Measurements from ENCODE around the gene PTPRJ.

PTPRJ gene

GRCh38 chr11:47973173-47973572 lies 7.2 kb upstream of the PTPRJ start:
- Histone ChIP-seq H3K4me3 (ENCODE audit: low read length) (no peak overlapping the region), H3K27me3 (replicated peaks; ENCODE audit: control insufficient read depth, insufficient read depth, low read length) (no peaks in the 10 kb centered on the region), H3K9me3 (ENCODE audit: control insufficient read depth, low read length) (no peaks in the 10 kb centered on the region), H3K9ac (ENCODE audit: low read length) (peak overlapping the region; percentile 70), H3K36me3 (ENCODE audit: control insufficient read depth, insufficient read depth, low read length, severe bottlenecking) (no peaks in the 10 kb centered on the region), H3K4me1 (ENCODE audit: control insufficient read depth, insufficient read depth, low read length) (peaks cover 21% of the 10 kb centered on the region)
- no peak for DNase-seq (ENCODE audit: low read depth)

GRCh38 chr11:47976931-47977330 lies 3.4 kb upstream of the PTPRJ start:
- H3K27me3 ChIP-seq (replicated peaks; ENCODE audit: control insufficient read depth, insufficient read depth, low read length), result no peaks in the 10 kb centered on the region
- no peaks in the 10 kb centered on the region for H3K9me3 ChIP-seq (ENCODE audit: control insufficient read depth, low read length)
- no peak overlapping the region for H3K9ac ChIP-seq (ENCODE audit: low read length)
- no peak overlapping the region for H3K4me3 ChIP-seq (ENCODE audit: low read length)
- DNase-seq (ENCODE audit: low read depth), result no peak
- H3K36me3 ChIP-seq (ENCODE audit: control insufficient read depth, insufficient read depth, low read length, severe bottlenecking), result no peaks in the 10 kb centered on the region
- H3K4me1 ChIP-seq (ENCODE audit: control insufficient read depth, insufficient read depth, low read length), result peaks cover 25% of the 10 kb centered on the region

GRCh38 chr11:47977623-47978022 lies 2.7 kb upstream of the PTPRJ start:
- peak; percentile 43 for DNase-seq (ENCODE audit: low read depth)
- Histone ChIP-seq H3K9ac (ENCODE audit: low read length) (no peak overlapping the region), H3K36me3 (ENCODE audit: control insufficient read depth, insufficient read depth, low read length, severe bottlenecking) (no peaks in the 10 kb centered on the region), H3K4me3 (ENCODE audit: low read length) (no peak overlapping the region), H3K27me3 (replicated peaks; ENCODE audit: control insufficient read depth, insufficient read depth, low read length) (no peaks in the 10 kb centered on the region), H3K9me3 (ENCODE audit: control insufficient read depth, low read length) (no peaks in the 10 kb centered on the region), H3K4me1 (ENCODE audit: control insufficient read depth, insufficient read depth, low read length) (peaks cover 29% of the 10 kb centered on the region)

GRCh38 chr11:47979378-47980087 lies 826 bp upstream of the PTPRJ start:
- H3K4me3 ChIP-seq (ENCODE audit: low read length), result peak overlapping the region; percentile 74
- H3K4me1 ChIP-seq (ENCODE audit: control insufficient read depth, insufficient read depth, low read length), result peaks cover 25% of the 10 kb centered on the region
- H3K9ac ChIP-seq (ENCODE audit: low read length), result peak overlapping the region; percentile 72
- no peaks in the 10 kb centered on the region for H3K9me3 ChIP-seq (ENCODE audit: control insufficient read depth, low read length)
- no peaks in the 10 kb centered on the region for H3K36me3 ChIP-seq (ENCODE audit: control insufficient read depth, insufficient read depth, low read length, severe bottlenecking)
- DNase-seq (ENCODE audit: low read depth), result no peak
- no peaks in the 10 kb centered on the region for H3K27me3 ChIP-seq (replicated peaks; ENCODE audit: control insufficient read depth, insufficient read depth, low read length)

GRCh38 chr11:47980907-47981621 lies 705 bp downstream of the PTPRJ start:
- H3K27me3 ChIP-seq (replicated peaks; ENCODE audit: control insufficient read depth, insufficient read depth, low read length), result no peaks in the 10 kb centered on the region
- peak; percentile 83 for DNase-seq (ENCODE audit: low read depth)
- H3K4me3 ChIP-seq (ENCODE audit: low read length), result peak overlapping the region; percentile 79
- peaks cover 19% of the 10 kb centered on the region for H3K4me1 ChIP-seq (ENCODE audit: control insufficient read depth, insufficient read depth, low read length)
- H3K9ac ChIP-seq (ENCODE audit: low read length), result peak overlapping the region; percentile 82
- no peaks in the 10 kb centered on the region for H3K36me3 ChIP-seq (ENCODE audit: control insufficient read depth, insufficient read depth, low read length, severe bottlenecking)
- H3K9me3 ChIP-seq (ENCODE audit: control insufficient read depth, low read length), result no peaks in the 10 kb centered on the region

GRCh38 chr11:47981667-47982404 lies 1.5 kb downstream of the PTPRJ start:
- H3K4me3 ChIP-seq (ENCODE audit: low read length), result peak overlapping the region; percentile 79

GRCh38 chr11:47982616-47983015 lies 2.3 kb downstream of the PTPRJ start:
- Histone ChIP-seq H3K9ac (ENCODE audit: low read length) (no peak overlapping the region), H3K27me3 (replicated peaks; ENCODE audit: control insufficient read depth, insufficient read depth, low read length) (no peaks in the 10 kb centered on the region), H3K4me3 (ENCODE audit: low read length) (no peak overlapping the region), H3K36me3 (ENCODE audit: control insufficient read depth, insufficient read depth, low read length, severe bottlenecking) (no peaks in the 10 kb centered on the region), H3K9me3 (ENCODE audit: control insufficient read depth, low read length) (no peaks in the 10 kb centered on the region), H3K4me1 (ENCODE audit: control insufficient read depth, insufficient read depth, low read length) (peaks cover 19% of the 10 kb centered on the region)
- no peak for DNase-seq (ENCODE audit: low read depth)

More at GRCh38 chr11:47981667-47982404, 1.5 kb downstream of the PTPRJ start:
- H3K4me1 ChIP-seq (ENCODE audit: control insufficient read depth, insufficient read depth, low read length), result peaks cover 19% of the 10 kb centered on the region
- H3K27me3 ChIP-seq (replicated peaks; ENCODE audit: control insufficient read depth, insufficient read depth, low read length), result no peaks in the 10 kb centered on the region
- no peaks in the 10 kb centered on the region for H3K36me3 ChIP-seq (ENCODE audit: control insufficient read depth, insufficient read depth, low read length, severe bottlenecking)
- H3K9me3 ChIP-seq (ENCODE audit: control insufficient read depth, low read length), result no peaks in the 10 kb centered on the region
- DNase-seq (ENCODE audit: low read depth), result no peak
- H3K9ac ChIP-seq (ENCODE audit: low read length), result peak overlapping the region; percentile 82

GRCh38 chr11:47983464-47984397 lies 3.4 kb downstream of the PTPRJ start:
- no peak overlapping the region for H3K4me3 ChIP-seq (ENCODE audit: low read length)
- H3K27me3 ChIP-seq (replicated peaks; ENCODE audit: control insufficient read depth, insufficient read depth, low read length), result no peaks in the 10 kb centered on the region
- H3K9ac ChIP-seq (ENCODE audit: low read length), result peak overlapping the region; percentile 22
- no peaks in the 10 kb centered on the region for H3K36me3 ChIP-seq (ENCODE audit: control insufficient read depth, insufficient read depth, low read length, severe bottlenecking)
- peaks cover 19% of the 10 kb centered on the region for H3K4me1 ChIP-seq (ENCODE audit: control insufficient read depth, insufficient read depth, low read length)
- no peak for DNase-seq (ENCODE audit: low read depth)
- H3K9me3 ChIP-seq (ENCODE audit: control insufficient read depth, low read length), result no peaks in the 10 kb centered on the region

GRCh38 chr11:47986219-47986618 lies 5.9 kb downstream of the PTPRJ start:
- Histone ChIP-seq H3K4me3 (ENCODE audit: low read length) (no peak overlapping the region), H3K9ac (ENCODE audit: low read length) (no peak overlapping the region), H3K9me3 (ENCODE audit: control insufficient read depth, low read length) (no peaks in the 10 kb centered on the region), H3K27me3 (replicated peaks; ENCODE audit: control insufficient read depth, insufficient read depth, low read length) (no peaks in the 10 kb centered on the region), H3K4me1 (ENCODE audit: control insufficient read depth, insufficient read depth, low read length) (peaks cover 19% of the 10 kb centered on the region), H3K36me3 (ENCODE audit: control insufficient read depth, insufficient read depth, low read length, severe bottlenecking) (no peaks in the 10 kb centered on the region)
- DNase-seq (ENCODE audit: low read depth), result no peak

GRCh38 chr11:47986742-47987141 lies 6.4 kb downstream of the PTPRJ start:
- Histone ChIP-seq H3K4me1 (ENCODE audit: control insufficient read depth, insufficient read depth, low read length) (peaks cover 16% of the 10 kb centered on the region), H3K4me3 (ENCODE audit: low read length) (no peak overlapping the region)

More at GRCh38 chr11:47986742-47987141, 6.4 kb downstream of the PTPRJ start:
- no peaks in the 10 kb centered on the region for H3K36me3 ChIP-seq (ENCODE audit: control insufficient read depth, insufficient read depth, low read length, severe bottlenecking)
- H3K27me3 ChIP-seq (replicated peaks; ENCODE audit: control insufficient read depth, insufficient read depth, low read length), result no peaks in the 10 kb centered on the region
- no peaks in the 10 kb centered on the region for H3K9me3 ChIP-seq (ENCODE audit: control insufficient read depth, low read length)
- no peak for DNase-seq (ENCODE audit: low read depth)
- no peak overlapping the region for H3K9ac ChIP-seq (ENCODE audit: low read length)

All from adipocyte (in vitro differentiated cells).